Stimulated activated CD8-positive, alpha-beta memory T cell treated with anti-CD3 and anti-CD28 coated beads, Interleukin-4, amount 100 ng/mL, for 24 hours (primary cell): ENCODE data around the gene TLR4.

ENCODE experiments used
- DNase-seq: peaks from one replicate; pipeline ENCODE4 v3.0.0-alpha.2; 2020; ENCODE audit warnings: low read depth

Gene TLR4

GRCh38 chr9:117745598-117745997 is 41.4 kb downstream of the TLR4 start:
- no peak for DNase-seq

GRCh38 chr9:117746263-117746662 is 42.1 kb downstream of the TLR4 start:
- no peak for DNase-seq

- DNase-seq: no peak
Observed at GRCh38 chr9:117747386-117747970, 43.3 kb downstream of the TLR4 start.

- DNase-seq: no peak
Observed at GRCh38 chr9:117750401-117750800, 46.2 kb downstream of the TLR4 start.

- DNase-seq: no peak
Observed at GRCh38 chr9:117752894-117753293, 48.7 kb downstream of the TLR4 start.

- no peak for DNase-seq
Observed at GRCh38 chr9:117757561-117758190, 53.5 kb downstream of the TLR4 start.

- DNase-seq: no peak
Observed at GRCh38 chr9:117763314-117763713, 59.1 kb downstream of the TLR4 start.

- DNase-seq: no peak
Observed at GRCh38 chr9:117768750-117769395, 64.7 kb downstream of the TLR4 start.

GRCh38 chr9:117771136-117771535 is 66.9 kb downstream of the TLR4 start:
- DNase-seq: no peak

GRCh38 chr9:117772960-117773359 is 68.8 kb downstream of the TLR4 start:
- no peak for DNase-seq
